ENCODE results near the gene UBE2E1.

GRCh38 chr3:23819599-23820360, 14.0 kb downstream of the UBE2E1 start:
- TF ChIP-seq POLR2A (IDR thresholded peaks at IDR 0.05) (no peak), CTCF (IDR thresholded peaks at IDR 0.05) (no peak)
